Lower leg skin (tissue), 4 donors: ENCODE data around the gene PLCH1. TPM values are rescaled to one million over a fixed set of nuclear protein-coding genes. Genes with fewer than 3 reads are reported as not detected.

Experiments used
- DNase-seq, 2 donors: peaks; one replicate each; pipeline ENCODE4 v3.0.0-alpha.2; 2019; ENCODE audit warnings: low spot score in 2 of 2
- H3K4me3 ChIP-seq: fragments of 200-600 bp; sonication (generic); 2 replicates; pipeline ENCODE4 v1.5.1; 2017; ENCODE audit warnings: mild to moderate bottlenecking, low read depth; ENCODE audit not compliant: poor library complexity, severe bottlenecking
- POLR2A ChIP-seq, 2 donors: fragments of 450-650 bp; IDR thresholded peaks; one replicate each; pipeline ENCODE4 v1.6.1; 2016 to 2017; ENCODE audit warnings: antibody characterized with exemption in 2 of 2, mild to moderate bottlenecking in 1 of 2, moderate library complexity in 1 of 2
- WGBS, 2 donors: methylation state at CpG; one replicate each; pipeline ENCODE4 v1.1.5; 2018; 5-methylcytosine and 5-hydroxymethylcytosine counted together
- intact Hi-C: fragments of 100-400 bp; cut with DNase I; formaldehyde crosslinking; loops from one replicate; pipeline ENCODE4 v1.15.0; 2023; ENCODE audit warnings: low total_unique reads
- total RNA-seq, 4 donors: library from RNA; depleted of rRNA; stranded (reverse); fragments of >200 nt; gene quantifications; one replicate each; pipeline ENCODE4 v1.1.0, GENCODE V29; 2016
- TF ChIP-seq, protein P1 (sequence below), 3 donors: fragments of 450-650 bp; IDR thresholded peaks; one replicate each; pipeline ENCODE4 v1.5.1; 2016; ENCODE audit warnings: antibody characterized with exemption in 3 of 3, mild to moderate bottlenecking in 3 of 3, moderate library complexity in 2 of 3

PLCH1 gene
- total RNA-seq, 4 donors from 2014 or later = 0.55 to 1.2 (median 0.79) TPM

GRCh38 chr3:155675094-155675493 lies 69.8 kb downstream of the PLCH1 start:
- intact Hi-C loops = no loop called here

GRCh38 chr3:155673421-155673820 lies 71.5 kb downstream of the PLCH1 start:
- intact Hi-C loops = no loop called here

More at GRCh38 chr3:155675094-155675493, 69.8 kb downstream of the PLCH1 start:
- DNase-seq = no peak
- H3K4me3 ChIP-seq = no peak overlapping the region
- TF ChIP-seq, protein P1, sequence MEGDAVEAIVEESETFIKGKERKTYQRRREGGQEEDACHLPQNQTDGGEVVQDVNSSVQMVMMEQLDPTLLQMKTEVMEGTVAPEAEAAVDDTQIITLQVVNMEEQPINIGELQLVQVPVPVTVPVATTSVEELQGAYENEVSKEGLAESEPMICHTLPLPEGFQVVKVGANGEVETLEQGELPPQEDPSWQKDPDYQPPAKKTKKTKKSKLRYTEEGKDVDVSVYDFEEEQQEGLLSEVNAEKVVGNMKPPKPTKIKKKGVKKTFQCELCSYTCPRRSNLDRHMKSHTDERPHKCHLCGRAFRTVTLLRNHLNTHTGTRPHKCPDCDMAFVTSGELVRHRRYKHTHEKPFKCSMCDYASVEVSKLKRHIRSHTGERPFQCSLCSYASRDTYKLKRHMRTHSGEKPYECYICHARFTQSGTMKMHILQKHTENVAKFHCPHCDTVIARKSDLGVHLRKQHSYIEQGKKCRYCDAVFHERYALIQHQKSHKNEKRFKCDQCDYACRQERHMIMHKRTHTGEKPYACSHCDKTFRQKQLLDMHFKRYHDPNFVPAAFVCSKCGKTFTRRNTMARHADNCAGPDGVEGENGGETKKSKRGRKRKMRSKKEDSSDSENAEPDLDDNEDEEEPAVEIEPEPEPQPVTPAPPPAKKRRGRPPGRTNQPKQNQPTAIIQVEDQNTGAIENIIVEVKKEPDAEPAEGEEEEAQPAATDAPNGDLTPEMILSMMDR (IDR thresholded peaks at IDR 0.05) = no peak
- TF ChIP-seq POLR2A (IDR thresholded peaks at IDR 0.05) = no peak
- WGBS, 2 donors = 95% methylated on average over 1 of the region's 1 CpG

DNA sequence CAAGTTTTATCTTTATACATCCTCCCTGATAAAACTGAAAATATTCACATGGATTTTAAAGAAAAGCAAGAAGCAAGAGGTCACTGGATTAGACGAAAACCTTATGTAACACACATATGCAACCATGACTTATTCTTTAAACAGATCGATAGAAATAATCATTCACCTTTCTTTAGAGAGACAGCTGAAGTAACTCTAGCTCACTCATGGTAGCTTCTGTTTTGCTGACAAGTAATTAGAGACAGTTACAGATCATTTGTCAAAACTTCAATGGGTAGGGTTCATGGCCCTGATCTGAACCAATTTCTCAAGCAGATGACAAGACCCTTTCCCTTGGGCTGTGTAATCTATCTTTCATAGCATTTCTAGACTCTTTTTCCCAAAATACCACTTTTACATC lies 74.5 kb downstream of the PLCH1 start:
- no peak for DNase-seq
- intact Hi-C loops = no loop called here
- TF ChIP-seq, protein P1 (IDR thresholded peaks at IDR 0.05) = no peak
- H3K4me3 ChIP-seq = no peak overlapping the region
- WGBS, 2 donors = 82 to 88% methylated on average over 2 of the region's 2 CpGs

More at GRCh38 chr3:155673421-155673820, 71.5 kb downstream of the PLCH1 start:
- 86 to 92% methylated on average over 4 of the region's 4 CpGs for WGBS, 2 donors
- no peak overlapping the region for H3K4me3 ChIP-seq
- DNase-seq = no peak
- TF ChIP-seq POLR2A (IDR thresholded peaks at IDR 0.05) = no peak
- TF ChIP-seq, protein P1 (IDR thresholded peaks at IDR 0.05) = no peak

DNA sequence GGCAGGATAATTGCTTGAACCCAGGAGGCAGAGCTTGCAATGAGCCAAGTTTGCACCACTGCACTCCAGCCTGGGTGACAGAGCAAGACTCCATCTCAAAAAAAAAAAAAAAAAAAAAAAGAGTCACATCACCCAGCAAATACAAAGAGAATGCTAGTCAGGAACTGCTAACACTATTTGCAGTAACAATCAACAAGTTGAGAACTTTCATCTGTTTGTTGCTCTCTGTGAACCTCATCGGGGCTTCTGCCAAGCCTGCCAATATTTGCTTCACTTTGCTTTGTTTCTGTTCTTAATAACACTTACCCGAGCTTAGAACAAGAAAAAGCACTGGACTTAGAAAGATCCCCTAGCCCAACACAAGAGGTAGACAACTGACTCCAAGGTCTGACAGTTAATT lies 76.9 kb downstream of the PLCH1 start:
- no peak for DNase-seq
- H3K4me3 ChIP-seq = no peak overlapping the region
- intact Hi-C loops = no loop called here
- 72 to 80% methylated on average over 2 of the region's 2 CpGs for WGBS, 2 donors
- no peak for TF ChIP-seq POLR2A (IDR thresholded peaks at IDR 0.05)
- TF ChIP-seq, protein P1 (IDR thresholded peaks at IDR 0.05) = no peak

DNA sequence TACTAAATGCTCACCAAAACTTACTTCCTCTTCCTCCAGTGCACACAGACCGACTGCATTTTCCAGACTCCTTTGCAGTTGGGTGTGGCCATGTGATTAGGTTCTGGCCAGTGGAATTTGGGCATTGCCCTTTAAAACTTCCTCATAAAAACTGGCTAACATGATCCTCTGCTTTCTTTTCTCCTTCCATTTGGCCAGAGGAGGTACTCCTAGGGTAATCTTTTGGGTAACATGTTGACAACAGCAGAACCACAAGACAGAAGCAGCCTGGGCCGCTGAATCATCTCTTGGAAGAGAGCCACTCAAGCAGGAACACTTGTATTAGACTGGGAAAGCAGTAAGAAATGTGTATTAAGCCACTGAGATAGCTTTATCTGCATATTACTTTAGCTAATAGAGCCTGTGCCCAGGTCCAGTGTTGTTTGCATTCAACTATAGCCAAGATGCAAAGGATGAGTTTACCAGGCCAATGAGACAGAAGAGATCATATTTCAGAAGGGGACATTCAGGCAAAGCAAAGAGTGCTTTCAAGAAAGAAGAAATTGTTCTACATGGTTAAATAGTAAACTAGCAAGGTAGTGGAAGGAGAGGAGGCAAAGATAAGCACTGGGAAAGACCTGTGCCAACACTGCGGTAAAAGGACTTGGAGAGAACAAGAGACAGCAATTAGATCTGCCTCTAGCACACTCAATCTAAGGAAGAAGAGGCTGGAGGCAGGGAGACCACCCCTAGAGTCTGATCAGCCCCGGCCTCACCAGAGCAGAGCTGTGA lies 79.8 kb downstream of the PLCH1 start:
- intact Hi-C loops = no loop called here
- WGBS, 2 donors = 33 to 42% methylated on average over 4 of the region's 4 CpGs
- TF ChIP-seq POLR2A (IDR thresholded peaks at IDR 0.05) = no peak
- TF ChIP-seq, protein P1 (IDR thresholded peaks at IDR 0.05) = no peak
- DNase-seq = peak; percentile 84 to 90
- no peak overlapping the region for H3K4me3 ChIP-seq
